Smooth muscle cell (in vitro differentiated cells): ENCODE measurements around the gene WFDC1. TPM values are rescaled to one million over a fixed set of nuclear protein-coding genes. Genes with fewer than 3 reads are reported as not detected.

Source experiments
- DNase-seq: peaks from one replicate; lab custom pipeline; 2025; ENCODE audit not compliant: unreplicated experiment; lab: John Stamatoyannopoulos, UW
- H2AFZ ChIP-seq: fragments of 200-600 bp; sonication (generic); 2 replicates; pipeline ENCODE4 v1.6.0; 2016; ENCODE audit warnings: antibody characterized with exemption, low read depth, mild to moderate bottlenecking
- H3F3A ChIP-seq: fragments of 200-600 bp; sonication (generic); 2 replicates; pipeline ENCODE4 v1.6.0; 2017; ENCODE audit warnings: antibody characterized with exemption, low read depth
- H3K27ac ChIP-seq: fragments of 200-600 bp; sonication (generic); 2 replicates; pipeline ENCODE4 v1.5.1; 2016; ENCODE audit warnings: low read depth, mild to moderate bottlenecking
- H3K27me3 ChIP-seq: fragments of 200-600 bp; sonication (generic); 2 replicates; pipeline ENCODE4 v1.6.1; 2016; ENCODE audit warnings: low read depth, mild to moderate bottlenecking
- H3K36me3 ChIP-seq: fragments of 200-600 bp; sonication (generic); 2 replicates; pipeline ENCODE4 v1.5.1; 2016; ENCODE audit warnings: low read depth
- H3K4me1 ChIP-seq: fragments of 200-600 bp; sonication (generic); 2 replicates; pipeline ENCODE4 v1.5.1; 2016; ENCODE audit warnings: low read depth
- H3K4me2 ChIP-seq: fragments of 200-600 bp; sonication (generic); 2 replicates; pipeline ENCODE4 v1.6.0; 2016; ENCODE audit warnings: mild to moderate bottlenecking
- H3K4me3 ChIP-seq: fragments of 200-600 bp; sonication (generic); 2 replicates; pipeline ENCODE4 v1.5.1; 2016; ENCODE audit warnings: mild to moderate bottlenecking
- H3K79me2 ChIP-seq: fragments of 200-600 bp; sonication (generic); 2 replicates; pipeline ENCODE4 v1.6.0; 2016; ENCODE audit warnings: low read depth, mild to moderate bottlenecking
- H3K9ac ChIP-seq: fragments of 200-600 bp; sonication (generic); 2 replicates; pipeline ENCODE4 v1.6.0; 2016; ENCODE audit warnings: low read depth
- H3K9me3 ChIP-seq: fragments of 200-600 bp; sonication (generic); replicated peaks from 2 replicates; pipeline ENCODE4 v1.5.1; 2016; ENCODE audit warnings: low read depth
- H4K20me1 ChIP-seq: fragments of 200-600 bp; sonication (generic); 2 replicates; pipeline ENCODE4 v1.6.0; 2016; ENCODE audit warnings: low read depth
- CTCF ChIP-seq: fragments of 200-600 bp; sonication (generic); IDR thresholded peaks from 2 replicates; pipeline ENCODE4 v1.5.1; 2017; ENCODE audit warnings: borderline replicate concordance, mild to moderate bottlenecking, antibody characterized with exemption; ENCODE audit not compliant: insufficient read depth, poor library complexity, severe bottlenecking
- WGBS: methylation state at CpG from one replicate; pipeline ENCODE4 v1.1.7; 2016; ENCODE audit warnings: low lambda C conversion rate; 5-methylcytosine and 5-hydroxymethylcytosine counted together
- polyA plus RNA-seq: library from polyadenylated mRNA; unstranded; fragments of >200 nt; fragmentation: Nextera tagmentation; extraction: Ambion mirVana; gene quantifications from 2 replicates; pipeline ENCODE4 v1.2.1, GENCODE V29; 2016
- total RNA-seq: library from RNA; depleted of rRNA; stranded (reverse); fragments of >200 nt; gene quantifications from 2 replicates; pipeline ENCODE4 v1.2.3, GENCODE V29; 2014

The WFDC1 gene
- total and polyA plus RNA-seq, 2 experiments from 2014 or later: 176 to 362 TPM

- 90% methylated on average over 7 of the region's 7 CpGs for WGBS
Measured at GRCh38 chr16:84310642-84311041, 16.0 kb downstream of the WFDC1 start.

GRCh38 chr16:84312783-84313382, 18.2 kb downstream of the WFDC1 start:
- Histone ChIP-seq H3K4me3 (peak overlapping the region; percentile 28), H4K20me1 (peaks cover 6% of the 10 kb centered on the region), H3K27me3 (no peaks in the 10 kb centered on the region), H3K27ac (no peak overlapping the region), H3K9me3 (no peaks in the 10 kb centered on the region), H3K4me2 (peak overlapping the region; percentile 78), H2AFZ (peak overlapping the region; percentile 30), H3K9ac (no peak overlapping the region), H3K4me1 (peaks cover 6% of the 10 kb centered on the region), H3F3A (peaks cover 6% of the 10 kb centered on the region), H3K79me2 (peaks cover 4% of the 10 kb centered on the region), H3K36me3 (no peaks in the 10 kb centered on the region)
- 15% methylated on average over 42 of the region's 55 CpGs for WGBS
- no peak for TF ChIP-seq CTCF
- DNase-seq: no peak

More at GRCh38 chr16:84310642-84311041, 16.0 kb downstream of the WFDC1 start:
- Histone ChIP-seq H3K36me3 (no peaks in the 10 kb centered on the region), H3K9ac (no peak overlapping the region), H3K4me2 (no peak overlapping the region), H3K9me3 (no peaks in the 10 kb centered on the region), H3K27ac (no peak overlapping the region), H3F3A (peaks cover 6% of the 10 kb centered on the region), H3K4me1 (peaks cover 6% of the 10 kb centered on the region), H3K4me3 (no peak overlapping the region), H2AFZ (no peak overlapping the region), H3K27me3 (no peaks in the 10 kb centered on the region), H4K20me1 (peaks cover 6% of the 10 kb centered on the region), H3K79me2 (peaks cover 20% of the 10 kb centered on the region)
- TF ChIP-seq CTCF: no peak
- no peak for DNase-seq

GRCh38 chr16:84313921-84314320, 19.2 kb downstream of the WFDC1 start:
- DNase-seq: no peak
- no peaks in the 10 kb centered on the region for H3K9me3 ChIP-seq
- no peaks in the 10 kb centered on the region for H3K36me3 ChIP-seq
- TF ChIP-seq CTCF: no peak
- H3K27me3 ChIP-seq: no peaks in the 10 kb centered on the region
- 90% methylated on average over 10 of the region's 10 CpGs for WGBS
- H3K27ac ChIP-seq: no peak overlapping the region
- peaks cover 6% of the 10 kb centered on the region for H4K20me1 ChIP-seq
- H3K4me1 ChIP-seq: peaks cover 6% of the 10 kb centered on the region
- no peak overlapping the region for H2AFZ ChIP-seq
- no peak overlapping the region for H3K4me3 ChIP-seq
- H3F3A ChIP-seq: peaks cover 6% of the 10 kb centered on the region
- no peak overlapping the region for H3K4me2 ChIP-seq
- no peaks in the 10 kb centered on the region for H3K79me2 ChIP-seq
- no peak overlapping the region for H3K9ac ChIP-seq

GRCh38 chr16:84314373-84314772, 19.7 kb downstream of the WFDC1 start:
- Histone ChIP-seq H3K79me2 (no peaks in the 10 kb centered on the region), H3K9ac (no peak overlapping the region), H4K20me1 (peaks cover 6% of the 10 kb centered on the region), H3F3A (peaks cover 6% of the 10 kb centered on the region), H3K4me1 (peaks cover 6% of the 10 kb centered on the region), H3K4me2 (no peak overlapping the region), H3K9me3 (no peaks in the 10 kb centered on the region), H2AFZ (no peak overlapping the region), H3K27ac (no peak overlapping the region), H3K27me3 (no peaks in the 10 kb centered on the region), H3K36me3 (no peaks in the 10 kb centered on the region), H3K4me3 (no peak overlapping the region)
- no peak for TF ChIP-seq CTCF
- WGBS: 70% methylated on average over 6 of the region's 6 CpGs
- no peak for DNase-seq
